Dermis microvascular lymphatic vessel endothelial cell (primary cell): ENCODE measurements around the gene PLXNA2. TPM values are rescaled to one million over a fixed set of nuclear protein-coding genes. Genes with fewer than 3 reads are reported as not detected.

Experiments used
- DNase-seq, 2 donors: peaks; one replicate each; pipeline versions ENCODE4 v3.0.0 to v3.0.0-alpha.2; 2010; ENCODE audit warnings: low read depth in 2 of 2
- total RNA-seq: library from RNA; depleted of rRNA; stranded (reverse); fragments of >200 nt; gene quantifications from 2 replicates; pipeline ENCODE4 v1.2.1, GENCODE V29; 2014

The PLXNA2 gene
- total RNA-seq, 1 donor from 2014 or later: 40.8 TPM

DNA sequence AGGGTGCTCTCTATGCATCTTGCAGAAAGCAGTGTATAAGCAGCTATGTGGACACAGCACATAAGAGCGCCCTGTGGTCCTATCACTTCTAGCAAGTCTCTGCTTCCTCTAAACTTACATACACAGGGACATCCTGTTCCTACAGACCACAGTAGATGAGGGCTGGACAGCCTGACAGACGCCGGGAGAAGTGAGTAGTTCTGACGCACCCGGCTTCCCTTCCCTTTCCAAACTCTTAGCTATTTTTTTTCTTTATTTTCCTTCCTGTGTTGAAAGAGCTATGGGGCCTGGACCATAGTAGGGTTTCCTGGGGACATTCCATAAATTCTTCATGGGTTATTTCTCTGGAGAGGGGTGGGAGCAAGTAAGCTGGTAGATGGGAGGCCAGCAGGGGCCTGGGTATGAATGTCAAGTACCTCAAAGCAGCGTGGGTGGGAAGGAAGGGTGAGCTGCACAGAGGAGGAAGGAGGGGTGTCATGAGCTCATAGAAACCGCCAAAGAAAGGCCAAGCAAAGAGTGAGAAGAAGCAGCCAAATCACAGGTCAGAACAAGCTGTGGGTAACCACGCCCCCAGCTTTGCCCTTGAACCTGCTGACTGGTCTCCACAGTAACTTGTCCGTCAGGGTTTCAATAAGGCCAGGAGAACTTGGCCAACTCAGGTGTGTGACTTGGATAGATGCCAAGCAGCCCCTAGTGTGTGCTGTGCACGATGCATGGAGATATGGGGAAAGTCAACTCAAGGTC, 36.6 kb downstream of the PLXNA2 start:
- DNase-seq: peak; percentile 88 to 96

DNA sequence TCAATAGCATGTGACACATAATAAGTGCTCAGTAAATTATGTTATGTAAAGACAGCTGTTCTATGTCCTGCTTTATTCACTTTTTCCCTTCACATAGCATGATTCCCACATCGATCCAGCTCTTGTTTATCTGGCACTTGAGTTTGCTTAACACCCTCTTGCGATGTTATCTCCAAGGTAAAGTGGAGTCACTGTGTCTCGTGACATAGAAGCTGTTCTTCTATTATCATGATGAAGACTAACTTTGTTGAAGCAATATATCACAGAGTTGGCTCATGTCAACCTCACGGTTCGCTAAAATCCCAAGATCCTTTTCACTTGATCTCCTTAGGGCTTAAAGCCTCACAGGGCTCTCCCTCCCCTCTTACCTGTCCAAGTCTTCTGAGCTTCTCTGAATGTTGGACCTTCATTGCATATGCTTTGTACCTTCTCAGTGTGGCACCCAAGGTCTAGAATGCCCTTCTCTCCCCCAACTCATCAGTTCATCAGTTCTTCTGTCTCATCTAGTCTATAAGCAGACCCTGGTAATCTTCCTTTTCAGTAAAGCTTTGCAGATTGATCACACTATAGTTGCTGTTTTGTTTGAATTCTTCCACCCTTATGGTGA, 38.0 kb downstream of the PLXNA2 start:
- no peak for DNase-seq

DNA sequence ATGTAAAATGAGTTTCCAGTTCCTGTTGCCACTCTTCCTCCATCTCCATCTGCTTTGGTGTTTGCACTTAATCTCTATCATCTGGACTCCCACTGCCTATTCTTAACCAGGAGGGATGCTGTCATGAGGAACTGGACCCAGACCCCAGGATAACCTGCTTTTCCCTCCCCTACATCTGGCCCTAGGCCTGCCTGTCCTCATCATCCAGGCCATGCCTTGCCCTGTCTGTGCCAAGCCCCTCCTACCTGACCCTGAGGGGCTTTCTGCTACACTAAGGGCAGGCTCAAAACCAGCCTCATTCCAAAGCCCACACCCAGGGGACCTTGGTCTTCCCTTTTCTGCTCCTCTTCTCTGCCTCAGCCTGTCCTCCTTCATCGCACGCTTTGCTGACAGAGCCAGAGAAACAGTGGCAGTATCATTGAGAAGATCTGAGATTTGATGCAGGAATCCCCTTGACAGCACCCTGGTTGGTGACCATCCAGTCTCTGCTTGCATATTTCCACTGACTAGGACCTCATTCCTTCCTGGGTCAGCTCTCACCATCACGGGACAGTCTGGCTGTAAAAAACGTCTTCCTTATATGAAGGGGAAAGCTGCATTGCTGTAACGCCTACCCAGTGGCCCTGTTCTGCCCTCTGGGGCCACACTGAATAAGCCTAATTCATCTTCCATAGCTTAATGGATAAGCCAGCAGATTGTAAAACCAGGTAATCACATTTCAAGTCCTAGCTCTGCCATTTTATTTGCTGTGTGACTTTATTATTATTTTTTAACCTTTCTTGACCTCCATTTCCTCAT, 38.8 kb downstream of the PLXNA2 start:
- DNase-seq: no peak

DNA sequence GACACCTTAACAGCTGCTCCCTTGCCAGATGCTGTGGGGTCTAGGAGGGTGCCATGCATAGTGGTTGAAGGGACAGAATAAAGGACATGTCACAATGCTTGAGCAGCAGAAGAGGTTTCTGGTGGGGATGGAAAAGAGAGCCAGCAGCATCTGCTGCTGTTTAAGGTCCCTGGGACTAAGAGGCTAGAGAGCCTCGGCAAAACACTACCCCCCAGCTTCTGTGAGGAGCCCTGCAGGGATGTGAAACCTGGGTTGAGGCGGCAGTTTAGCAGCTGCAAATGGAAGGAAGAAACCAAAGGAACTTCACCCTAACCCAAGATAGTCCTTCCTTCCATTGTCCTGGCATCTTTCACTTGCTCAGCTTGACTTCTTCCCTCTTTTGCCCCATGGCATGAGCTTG, 39.4 kb downstream of the PLXNA2 start:
- no peak for DNase-seq

DNA sequence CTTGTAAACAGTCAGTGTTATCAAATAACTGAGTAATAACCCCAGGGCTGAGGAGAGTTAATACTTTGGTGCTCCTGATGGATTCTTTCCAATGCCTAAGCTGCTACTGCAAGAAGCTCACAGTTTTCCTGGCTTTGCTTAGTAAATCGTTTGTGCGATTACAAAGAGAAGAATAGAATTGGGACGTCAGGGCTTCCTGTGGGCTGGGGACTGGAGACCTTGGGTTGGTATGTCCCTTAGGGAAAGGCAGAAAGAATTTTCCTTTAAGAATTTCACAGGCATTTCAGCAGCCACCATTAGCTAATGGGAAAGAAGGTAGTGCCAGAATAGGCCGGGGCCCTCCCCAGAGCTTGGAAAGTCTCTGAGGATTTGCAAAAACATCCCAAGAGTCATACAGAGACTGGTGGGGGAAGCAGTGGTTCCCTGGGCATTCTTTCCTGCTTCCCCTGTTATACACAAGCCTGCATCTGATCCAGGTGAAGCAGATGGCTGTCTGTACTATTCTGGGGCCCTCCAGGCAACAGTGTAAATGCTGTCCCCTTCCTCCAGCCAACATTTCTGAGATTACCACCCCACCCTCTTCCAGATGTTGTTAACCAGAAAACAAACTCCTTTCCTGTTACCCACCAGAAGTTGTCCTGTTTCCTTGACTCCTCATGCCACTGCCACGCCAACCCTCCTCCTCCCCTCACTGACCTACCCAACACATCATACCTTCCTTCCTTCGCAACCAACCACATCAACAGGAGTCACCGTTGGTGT, 40.2 kb downstream of the PLXNA2 start:
- peak in 1 of 2 donors; percentile 73 for DNase-seq

DNA sequence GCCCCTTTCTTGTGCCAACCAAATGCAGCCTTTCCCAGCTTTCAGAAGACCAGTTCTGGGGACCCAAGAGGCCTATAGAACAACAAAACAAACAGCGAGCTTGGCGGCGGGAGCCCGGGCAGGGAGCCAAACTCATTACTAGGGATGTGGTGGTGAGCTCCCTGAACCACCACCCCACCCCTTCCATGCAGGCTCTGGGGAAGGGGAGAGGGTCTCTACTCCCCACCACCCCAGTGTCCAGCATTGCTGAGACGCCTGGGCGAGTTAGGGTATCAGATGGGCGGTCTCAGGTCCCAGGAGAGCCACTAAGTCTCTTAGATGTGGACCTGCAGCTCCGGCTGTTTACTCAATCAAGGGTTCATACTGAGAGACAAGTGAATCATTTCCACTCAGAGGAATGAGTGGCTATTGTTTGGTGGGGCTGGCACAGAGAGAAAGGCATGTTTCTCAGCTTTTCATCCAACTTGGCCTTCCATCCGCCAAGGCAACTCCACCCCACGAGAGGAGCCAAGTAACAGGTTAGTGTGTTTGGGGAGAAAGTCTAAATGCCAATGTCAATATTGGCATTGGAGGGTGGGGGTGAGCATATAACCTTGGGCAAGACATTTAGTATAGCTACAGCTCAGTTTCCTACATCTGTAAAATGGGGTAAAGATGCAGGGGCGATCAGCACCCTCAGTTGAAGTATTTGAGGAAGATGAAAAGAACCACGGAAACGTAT, 40.9 kb downstream of the PLXNA2 start:
- DNase-seq: peak; percentile 44 to 96

GRCh38 chr1:208202333-208202995, 41.7 kb downstream of the PLXNA2 start:
- no peak for DNase-seq

- DNase-seq: peak in 1 of 2 donors; percentile 95
These were observed 43.0 kb downstream of the PLXNA2 start for GRCh38 chr1:208201229-208201628.

DNA sequence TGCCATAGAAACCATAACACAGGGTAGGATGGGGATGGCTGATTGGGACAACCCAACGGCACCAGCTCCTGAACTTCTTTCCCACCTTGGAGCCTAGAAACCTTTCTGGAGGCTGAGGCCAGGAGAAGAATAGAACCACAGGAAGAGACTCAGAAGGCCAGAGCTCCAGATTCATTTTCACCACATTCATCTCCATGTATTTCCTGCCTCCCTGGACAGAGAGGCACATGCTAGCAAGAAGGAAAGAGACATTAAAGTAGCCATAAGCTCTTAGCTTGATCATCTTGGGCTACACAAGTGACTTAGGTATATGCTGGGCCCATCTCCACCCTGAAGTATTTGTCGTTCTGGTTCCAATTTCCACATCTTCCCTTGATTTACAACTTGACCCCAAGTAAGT, 44.1 kb downstream of the PLXNA2 start:
- DNase-seq: no peak

- DNase-seq: no peak
These were observed 45.9 kb downstream of the PLXNA2 start for GRCh38 chr1:208198236-208198635.

DNA sequence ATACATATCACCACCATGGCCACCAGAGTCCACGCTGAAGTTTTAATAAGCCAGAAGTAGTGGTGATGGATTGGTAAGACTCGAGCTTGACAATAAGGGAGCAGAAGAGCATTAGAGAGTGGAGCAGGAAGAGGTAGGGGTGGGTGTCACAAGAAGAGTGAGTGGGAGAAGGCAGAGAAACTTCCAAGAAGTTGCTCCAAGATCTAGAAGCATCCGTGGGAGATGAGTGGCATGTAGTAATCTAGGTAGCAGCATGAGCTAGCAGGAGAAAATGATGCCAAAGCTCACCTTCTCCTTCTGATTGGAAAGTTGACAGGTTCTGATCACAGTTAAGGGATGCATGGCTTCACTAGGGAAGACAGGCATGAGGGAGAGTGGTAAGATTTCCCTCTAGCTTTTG, 49.2 kb downstream of the PLXNA2 start:
- no peak for DNase-seq

- no peak for DNase-seq
These were observed 51.2 kb downstream of the PLXNA2 start for GRCh38 chr1:208192995-208193394.

- no peak for DNase-seq
These were observed 53.4 kb downstream of the PLXNA2 start for GRCh38 chr1:208190784-208191183.

- DNase-seq: no peak
These were observed 54.5 kb downstream of the PLXNA2 start for GRCh38 chr1:208189716-208190115.

GRCh38 chr1:208189183-208189582, 55.0 kb downstream of the PLXNA2 start:
- DNase-seq: no peak

- DNase-seq: no peak
These were observed 55.6 kb downstream of the PLXNA2 start for GRCh38 chr1:208188607-208189006.

- DNase-seq: no peak
These were observed 56.6 kb downstream of the PLXNA2 start for GRCh38 chr1:208187499-208188041.

- no peak for DNase-seq
These were observed 58.4 kb downstream of the PLXNA2 start for GRCh38 chr1:208185801-208186231.

DNA sequence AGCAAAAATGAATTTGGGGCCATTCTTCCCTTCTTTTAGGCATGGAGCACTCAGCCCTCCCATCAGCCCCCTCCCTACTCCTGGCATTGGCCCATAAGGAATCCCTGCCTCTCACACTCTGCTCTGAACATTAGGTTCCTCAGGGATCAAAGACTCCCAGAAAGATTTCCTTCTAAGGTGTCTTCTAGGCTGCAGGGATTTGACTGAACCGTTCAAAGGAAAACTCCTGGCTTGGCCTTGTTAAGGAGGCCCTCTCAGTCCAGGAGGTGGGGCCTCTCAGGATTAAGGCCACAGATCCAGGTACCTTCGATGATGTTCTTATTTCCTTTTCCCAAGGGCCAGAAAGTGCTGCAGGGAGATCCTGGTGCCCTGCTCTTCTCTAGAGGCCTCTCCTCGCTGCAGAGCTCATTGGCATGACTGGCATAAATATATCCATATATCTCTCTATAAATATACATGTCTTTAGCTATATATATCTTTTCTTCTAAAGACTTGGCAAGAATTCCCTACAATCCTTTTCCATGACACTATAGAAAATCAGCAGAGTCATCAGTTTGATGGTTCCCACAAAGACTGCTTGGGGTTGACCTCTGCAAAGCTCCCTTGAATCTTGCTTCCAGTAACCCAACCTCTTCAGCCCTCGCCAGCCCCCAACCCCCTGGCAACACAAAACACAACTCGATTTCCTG, 59.1 kb downstream of the PLXNA2 start:
- DNase-seq: no peak
